MCF 10A (cell line): Measurements from ENCODE around the gene CCDC183. TPM values are rescaled to one million over a fixed set of nuclear protein-coding genes. Genes with fewer than 3 reads are reported as not detected.
"Not testable (repeated sequence)": the region's sequence is repeated elsewhere in the genome, so short reads cannot be mapped to it uniquely, and the experiment has no call there.

ENCODE experiments used
- BruUV-seq: library from RNA; stranded (reverse); fragments of 400-500 nt; replicated peaks from 2 replicates; lab custom pipeline; 2021; lab: Mats Ljungman, UMichigan
- CTCF ChIA-PET: fragments of 300-600 bp; sonication (Branson Sonifier 250); formaldehyde crosslinking; extraction: SDS; loops from one replicate; lab custom pipeline; 2021; ENCODE audit warnings: antibody characterized with exemption, inconsistent platforms; lab: Yijun Ruan, JAX
- POLR2A ChIA-PET: fragments of 300-600, 350-650 bp; sonication (Branson Sonifier 250); formaldehyde crosslinking; extraction: SDS; loops from one replicate; lab custom pipeline; 2020; ENCODE audit warnings: antibody characterized with exemption, inconsistent platforms; lab: Yijun Ruan, JAX
- DNase-seq: peaks from one replicate; pipeline ENCODE4 v3.0.0-alpha.2; 2018; ENCODE audit not compliant: unreplicated experiment
- H3K27ac Mint-ChIP-seq: one replicate; pipeline ENCODE4 v1.8.0; 2022; ENCODE audit warnings: mild to moderate bottlenecking, low read depth, mixed read lengths; ENCODE audit not compliant: unreplicated experiment
- H3K27me3 Mint-ChIP-seq: one replicate; pipeline ENCODE4 v1.8.0; 2022; ENCODE audit warnings: mixed read lengths; ENCODE audit not compliant: insufficient read depth, unreplicated experiment
- H3K36me3 Mint-ChIP-seq: one replicate; pipeline ENCODE4 v1.8.0; 2022; ENCODE audit warnings: mild to moderate bottlenecking, moderate library complexity, mixed read lengths; ENCODE audit not compliant: insufficient read depth, unreplicated experiment
- H3K4me1 Mint-ChIP-seq: one replicate; pipeline ENCODE4 v1.8.0; 2022; ENCODE audit warnings: mixed read lengths; ENCODE audit not compliant: insufficient read depth, unreplicated experiment
- H3K4me3 Mint-ChIP-seq: one replicate; pipeline ENCODE4 v1.8.0; 2022; ENCODE audit warnings: mild to moderate bottlenecking, moderate library complexity, mixed read lengths; ENCODE audit not compliant: unreplicated experiment
- H3K9me3 Mint-ChIP-seq: one replicate; pipeline ENCODE4 v1.8.0; 2022; ENCODE audit warnings: mixed read lengths; ENCODE audit not compliant: unreplicated experiment
- CTCF ChIP-seq: fragments of 200-600 bp; IDR thresholded peaks from one replicate; pipeline ENCODE4 v1.8.0; 2022; ENCODE audit warnings: antibody characterized with exemption, mild to moderate bottlenecking; ENCODE audit not compliant: unreplicated experiment
- intact Hi-C: fragments of 100-400 bp; cut with micrococcal nuclease; formaldehyde crosslinking; loops from 2 replicates; pipeline ENCODE4 v1.14.1; 2022
- total RNA-seq: library from RNA; stranded (reverse); gene quantifications from 2 replicates; pipeline ENCODE4 v1.2.3, GENCODE V29; 2022

CCDC183 gene
- total RNA-seq, 1 experiment from 2014 or later = 0.26 TPM

- CTCF ChIA-PET = interaction anchor here (1.5 kb wide), 1 partner anchor 13 kb away, joined by 6 read pairs; no protein-coding TSS in a partner anchor
- BruUV-seq = no TSS peak
- POLR2A ChIA-PET = no interaction called here
Observed at GRCh38 chr9:136753371-136754058, 42.6 kb upstream of the CCDC183 start.

GRCh38 chr9:136754059-136754572, 42.0 kb upstream of the CCDC183 start:
- CTCF ChIA-PET = interaction anchor here (1.5 kb wide), 1 partner anchor 12 kb away, joined by 6 read pairs; no protein-coding TSS in a partner anchor
- TF ChIP-seq CTCF = no peak
- peaks cover 15% of the 10 kb centered on the region for H3K9me3 Mint-ChIP-seq
- no TSS peak for BruUV-seq
- H3K4me3 Mint-ChIP-seq = no peak overlapping the region
- peaks cover 15% of the 10 kb centered on the region for H3K27me3 Mint-ChIP-seq
- intact Hi-C loops = no loop called here
- H3K4me1 Mint-ChIP-seq = no peaks in the 10 kb centered on the region
- POLR2A ChIA-PET = no interaction called here
- H3K27ac Mint-ChIP-seq = no peak overlapping the region
- no peaks in the 10 kb centered on the region for H3K36me3 Mint-ChIP-seq
- DNase-seq = no peak

More at GRCh38 chr9:136753371-136754058, 42.6 kb upstream of the CCDC183 start:
- no peak for TF ChIP-seq CTCF
- H3K4me1 Mint-ChIP-seq = no peaks in the 10 kb centered on the region
- peaks cover 15% of the 10 kb centered on the region for H3K27me3 Mint-ChIP-seq
- no peak for DNase-seq
- no peak overlapping the region for H3K4me3 Mint-ChIP-seq
- H3K9me3 Mint-ChIP-seq = peaks cover 15% of the 10 kb centered on the region
- H3K36me3 Mint-ChIP-seq = no peaks in the 10 kb centered on the region
- H3K27ac Mint-ChIP-seq = no peak overlapping the region
- intact Hi-C loops = no loop called here

GRCh38 chr9:136754626-136755301, 41.4 kb upstream of the CCDC183 start:
- POLR2A ChIA-PET = interaction anchor here (0.9 kb wide), 1 partner anchor 10 kb away, joined by 3 read pairs; no protein-coding TSS in a partner anchor
- TF ChIP-seq CTCF = no peak
- no peaks in the 10 kb centered on the region for H3K4me1 Mint-ChIP-seq
- no peak overlapping the region for H3K27ac Mint-ChIP-seq
- peaks cover 15% of the 10 kb centered on the region for H3K9me3 Mint-ChIP-seq
- CTCF ChIA-PET = interaction anchor here (0.5 to 1.5 kb wide), 2 partner anchors 12 to 28 kb away, joined by 3 to 6 read pairs; no protein-coding TSS in a partner anchor
- peaks cover 15% of the 10 kb centered on the region for H3K27me3 Mint-ChIP-seq
- intact Hi-C loops = no loop called here
- no TSS peak for BruUV-seq
- DNase-seq = no peak
- no peaks in the 10 kb centered on the region for H3K36me3 Mint-ChIP-seq
- H3K4me3 Mint-ChIP-seq = no peak overlapping the region

- Mint-ChIP-seq H3K27me3 (peaks cover 15% of the 10 kb centered on the region), H3K9me3 (peaks cover 15% of the 10 kb centered on the region)
- ChIA-PET POLR2A (interaction anchor here (0.9 kb wide), 1 partner anchor 10 kb away, joined by 3 read pairs; no protein-coding TSS in a partner anchor), CTCF (interaction anchor here (0.5 to 1.5 kb wide), 2 partner anchors 11 to 28 kb away, joined by 3 to 6 read pairs; no protein-coding TSS in a partner anchor)
- DNase-seq, H3K36me3 Mint-ChIP-seq, H3K4me1 Mint-ChIP-seq, intact Hi-C loops, H3K27ac Mint-ChIP-seq, BruUV-seq, H3K4me3 Mint-ChIP-seq: not testable (repeated sequence)
Observed at GRCh38 chr9:136755302-136756133, 40.6 kb upstream of the CCDC183 start.
